ENCODE results near the gene RAD21L1. TPM values are rescaled to one million over a fixed set of nuclear protein-coding genes. Genes with fewer than 3 reads are reported as not detected.
"Not testable (repeated sequence)": the region's sequence is repeated elsewhere in the genome, so short reads cannot be mapped to it uniquely, and the experiment has no call there.

The RAD21L1 gene
- total RNA-seq, 1 donor from 2014 or later: not detected

DNA sequence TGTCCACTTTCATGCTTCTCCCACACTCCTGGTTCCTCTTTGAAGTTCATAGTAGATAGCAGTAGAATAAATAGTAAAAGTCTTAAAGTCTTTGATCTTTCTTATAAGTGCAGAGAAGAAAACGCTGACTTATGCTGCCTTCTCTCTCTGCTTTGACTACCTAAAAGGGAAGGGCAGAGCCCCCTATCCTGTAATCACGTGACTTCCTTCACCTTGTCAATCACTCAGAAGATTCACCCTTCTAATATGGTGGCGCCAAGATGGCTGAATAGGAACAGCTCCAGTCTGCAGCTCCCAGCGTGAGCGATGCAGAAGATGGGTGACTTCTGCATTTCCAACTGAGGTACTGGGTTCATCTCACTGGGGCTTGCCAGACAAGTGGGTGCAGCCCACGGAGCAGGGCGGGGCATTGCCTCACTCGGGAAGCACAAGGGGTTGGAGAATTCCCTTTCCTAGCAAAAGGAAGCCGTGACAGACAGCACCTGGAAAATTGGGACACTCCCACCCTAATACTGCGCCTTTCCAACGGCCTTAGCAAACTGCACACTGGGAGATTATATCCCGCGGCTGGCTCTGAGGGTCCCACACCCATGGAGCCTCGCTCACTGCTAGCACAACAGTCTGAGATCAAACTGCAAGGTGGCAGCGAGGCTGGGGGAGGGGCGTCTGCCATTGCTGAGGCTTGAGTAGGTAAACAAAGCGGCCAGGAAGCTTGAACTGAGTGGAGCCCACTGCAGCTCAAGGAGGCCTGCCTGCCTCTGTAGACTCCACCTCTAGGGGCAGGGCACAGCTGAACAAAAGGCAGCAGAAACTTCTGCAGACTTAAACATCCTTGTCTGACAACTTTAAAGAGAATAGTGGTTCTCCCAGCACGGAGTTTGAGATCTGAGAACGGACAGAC is 9.1 kb upstream of the RAD21L1 start:
- H3K4me1 Mint-ChIP-seq; H3K4me3 Mint-ChIP-seq; H3K36me3 Mint-ChIP-seq (ENCODE audit: low read depth); DNase-seq (ENCODE audit: low read depth, low spot score); H3K27ac Mint-ChIP-seq (ENCODE audit: unreplicated experiment); H3K9me3 Mint-ChIP-seq: not testable (repeated sequence)
- TF ChIP-seq, protein P1, sequence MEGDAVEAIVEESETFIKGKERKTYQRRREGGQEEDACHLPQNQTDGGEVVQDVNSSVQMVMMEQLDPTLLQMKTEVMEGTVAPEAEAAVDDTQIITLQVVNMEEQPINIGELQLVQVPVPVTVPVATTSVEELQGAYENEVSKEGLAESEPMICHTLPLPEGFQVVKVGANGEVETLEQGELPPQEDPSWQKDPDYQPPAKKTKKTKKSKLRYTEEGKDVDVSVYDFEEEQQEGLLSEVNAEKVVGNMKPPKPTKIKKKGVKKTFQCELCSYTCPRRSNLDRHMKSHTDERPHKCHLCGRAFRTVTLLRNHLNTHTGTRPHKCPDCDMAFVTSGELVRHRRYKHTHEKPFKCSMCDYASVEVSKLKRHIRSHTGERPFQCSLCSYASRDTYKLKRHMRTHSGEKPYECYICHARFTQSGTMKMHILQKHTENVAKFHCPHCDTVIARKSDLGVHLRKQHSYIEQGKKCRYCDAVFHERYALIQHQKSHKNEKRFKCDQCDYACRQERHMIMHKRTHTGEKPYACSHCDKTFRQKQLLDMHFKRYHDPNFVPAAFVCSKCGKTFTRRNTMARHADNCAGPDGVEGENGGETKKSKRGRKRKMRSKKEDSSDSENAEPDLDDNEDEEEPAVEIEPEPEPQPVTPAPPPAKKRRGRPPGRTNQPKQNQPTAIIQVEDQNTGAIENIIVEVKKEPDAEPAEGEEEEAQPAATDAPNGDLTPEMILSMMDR (conservative IDR thresholded peaks at IDR 0.05): peak; percentile 25
- H3K27me3 Mint-ChIP-seq (ENCODE audit: low read depth): peaks cover 74% of the 10 kb centered on the region

DNA sequence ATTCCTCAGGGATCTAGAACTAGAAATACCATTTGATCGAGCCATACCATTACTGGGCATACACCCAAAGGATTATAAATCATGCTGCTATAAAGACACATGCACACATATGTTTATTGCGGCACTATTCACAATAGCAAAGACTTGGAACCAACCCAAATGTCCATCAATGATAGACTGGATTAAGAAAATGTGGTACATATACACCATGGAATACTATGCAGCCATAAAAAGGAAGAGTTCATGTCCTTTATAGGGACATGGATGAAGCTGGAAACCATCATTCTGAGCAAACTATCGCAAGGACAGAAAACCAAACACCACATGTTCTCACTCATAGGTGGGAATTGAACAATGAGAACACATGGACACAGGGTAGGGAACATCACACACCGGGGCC is 3.1 kb upstream of the RAD21L1 start:
- H3K4me1 Mint-ChIP-seq; H3K9me3 Mint-ChIP-seq; H3K27ac Mint-ChIP-seq (ENCODE audit: unreplicated experiment); H3K36me3 Mint-ChIP-seq (ENCODE audit: low read depth); DNase-seq (ENCODE audit: low read depth, low spot score); H3K4me3 Mint-ChIP-seq: not testable (repeated sequence)
- peaks cover 77% of the 10 kb centered on the region for H3K27me3 Mint-ChIP-seq (ENCODE audit: low read depth)

DNA sequence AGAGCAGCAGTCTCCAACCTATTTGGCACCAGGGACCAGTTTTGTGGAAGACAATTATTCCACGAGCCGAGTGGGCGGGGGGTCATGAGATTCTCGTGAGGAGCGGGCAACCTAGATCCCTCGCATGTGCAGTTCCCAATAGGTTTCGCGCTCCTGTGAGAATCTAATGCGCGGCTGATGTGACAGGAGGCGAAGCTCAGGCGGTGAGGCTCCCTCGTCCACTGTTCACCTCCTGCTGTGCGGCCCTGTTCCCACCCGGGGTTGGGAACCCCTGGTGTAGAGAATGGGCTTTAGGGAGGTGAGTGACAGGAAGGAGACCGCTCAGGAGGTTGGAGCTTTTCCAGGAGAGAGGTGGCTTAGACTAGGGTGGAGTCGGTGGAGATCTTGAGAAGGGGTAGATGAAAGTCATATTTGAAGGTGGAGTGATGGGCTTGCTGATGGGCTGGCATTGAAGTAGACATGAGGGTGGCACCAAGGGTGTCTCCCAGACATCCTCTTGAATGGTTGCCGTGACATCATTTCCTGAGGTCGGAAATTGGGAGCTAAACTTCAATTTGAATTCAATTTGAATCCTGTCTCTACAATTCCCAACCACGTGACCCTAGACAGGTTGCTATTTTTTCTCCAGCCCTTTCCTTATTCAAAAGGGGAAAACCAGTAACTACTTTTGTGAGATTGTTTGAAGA is 1.5 kb upstream of the RAD21L1 start:
- Mint-ChIP-seq H3K27ac (ENCODE audit: unreplicated experiment) (no peak overlapping the region), H3K36me3 (ENCODE audit: low read depth) (no peaks in the 10 kb centered on the region), H3K4me3 (peak overlapping the region; percentile 72), H3K27me3 (ENCODE audit: low read depth) (peaks cover 78% of the 10 kb centered on the region), H3K9me3 (no peaks in the 10 kb centered on the region), H3K4me1 (peaks cover 4% of the 10 kb centered on the region)
- TF ChIP-seq, protein P1 (conservative IDR thresholded peaks at IDR 0.05): no peak
- no peak for DNase-seq (ENCODE audit: low read depth, low spot score)

DNA sequence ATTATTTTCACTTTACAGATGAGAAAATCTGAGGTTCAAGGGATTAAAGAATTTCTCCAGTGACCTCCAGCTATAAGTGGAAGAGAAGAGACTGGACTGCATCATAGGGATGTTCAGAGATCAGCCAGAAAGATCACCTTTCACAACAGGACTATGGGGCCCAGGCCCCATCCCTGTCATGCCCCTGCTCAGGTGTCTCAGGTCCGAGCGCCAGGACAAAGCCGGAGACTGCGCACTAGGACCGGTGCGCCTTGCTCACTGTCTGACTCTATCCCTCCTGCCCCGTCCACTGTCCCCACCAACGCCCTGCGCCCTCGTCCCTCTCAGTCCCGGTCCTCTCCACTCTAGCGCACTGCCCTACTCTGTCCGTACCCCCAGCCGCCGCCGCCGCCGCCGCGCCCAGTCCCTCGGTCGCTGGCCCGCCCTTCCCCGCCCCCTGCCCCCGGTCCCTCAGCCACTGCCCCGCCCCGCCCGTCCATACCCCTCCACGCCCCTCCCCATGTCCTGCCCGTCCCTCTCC is 521 bp upstream of the RAD21L1 start:
- Mint-ChIP-seq H3K27me3 (ENCODE audit: low read depth) (peaks cover 76% of the 10 kb centered on the region), H3K4me1 (peaks cover 4% of the 10 kb centered on the region), H3K4me3 (peak overlapping the region; percentile 83), H3K9me3 (no peaks in the 10 kb centered on the region), H3K27ac (ENCODE audit: unreplicated experiment) (no peak overlapping the region), H3K36me3 (ENCODE audit: low read depth) (no peaks in the 10 kb centered on the region)
- no peak for DNase-seq (ENCODE audit: low read depth, low spot score)
- TF ChIP-seq, protein P1 (conservative IDR thresholded peaks at IDR 0.05): no peak

DNA sequence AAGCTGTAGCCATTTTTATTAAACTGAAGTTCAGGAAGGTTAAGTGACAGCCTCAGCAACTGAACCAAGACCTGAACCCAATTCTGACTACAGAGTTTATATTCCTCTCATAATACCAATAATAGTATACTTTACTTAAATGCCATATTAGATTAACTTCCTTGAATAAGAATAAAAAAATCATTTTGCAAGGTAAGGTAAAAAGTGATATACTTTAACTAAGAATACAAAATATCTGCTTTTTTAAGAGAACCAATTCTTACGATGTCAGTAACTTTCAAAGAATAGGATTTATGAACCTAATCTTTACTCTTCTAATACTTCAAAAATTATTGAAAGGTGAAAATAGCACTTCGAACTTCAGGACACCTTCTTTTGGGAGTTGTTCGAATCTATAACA is 3.7 kb downstream of the RAD21L1 start:
- Mint-ChIP-seq H3K36me3 (ENCODE audit: low read depth) (no peaks in the 10 kb centered on the region), H3K4me1 (peaks cover 13% of the 10 kb centered on the region)
- TF ChIP-seq, protein P1 (conservative IDR thresholded peaks at IDR 0.05): no peak

More for the DNA sequence above, 3.7 kb downstream of the RAD21L1 start:
- Mint-ChIP-seq H3K9me3 (no peaks in the 10 kb centered on the region), H3K27me3 (ENCODE audit: low read depth) (peaks cover 57% of the 10 kb centered on the region), H3K27ac (ENCODE audit: unreplicated experiment) (no peak overlapping the region), H3K4me3 (no peak overlapping the region)
- DNase-seq (ENCODE audit: low read depth, low spot score): no peak

All from neural crest cell (in vitro differentiated cells).